ENCODE results near the gene APOBR. TPM values are rescaled to one million over a fixed set of nuclear protein-coding genes. Genes with fewer than 3 reads are reported as not detected.

The APOBR gene
- total and polyA plus RNA-seq, 2 of the 13 experiments (the other 11 are each of a cell fraction or from before 2014, with no cell fraction given): 0.03 TPM; not detected in 1

DNA sequence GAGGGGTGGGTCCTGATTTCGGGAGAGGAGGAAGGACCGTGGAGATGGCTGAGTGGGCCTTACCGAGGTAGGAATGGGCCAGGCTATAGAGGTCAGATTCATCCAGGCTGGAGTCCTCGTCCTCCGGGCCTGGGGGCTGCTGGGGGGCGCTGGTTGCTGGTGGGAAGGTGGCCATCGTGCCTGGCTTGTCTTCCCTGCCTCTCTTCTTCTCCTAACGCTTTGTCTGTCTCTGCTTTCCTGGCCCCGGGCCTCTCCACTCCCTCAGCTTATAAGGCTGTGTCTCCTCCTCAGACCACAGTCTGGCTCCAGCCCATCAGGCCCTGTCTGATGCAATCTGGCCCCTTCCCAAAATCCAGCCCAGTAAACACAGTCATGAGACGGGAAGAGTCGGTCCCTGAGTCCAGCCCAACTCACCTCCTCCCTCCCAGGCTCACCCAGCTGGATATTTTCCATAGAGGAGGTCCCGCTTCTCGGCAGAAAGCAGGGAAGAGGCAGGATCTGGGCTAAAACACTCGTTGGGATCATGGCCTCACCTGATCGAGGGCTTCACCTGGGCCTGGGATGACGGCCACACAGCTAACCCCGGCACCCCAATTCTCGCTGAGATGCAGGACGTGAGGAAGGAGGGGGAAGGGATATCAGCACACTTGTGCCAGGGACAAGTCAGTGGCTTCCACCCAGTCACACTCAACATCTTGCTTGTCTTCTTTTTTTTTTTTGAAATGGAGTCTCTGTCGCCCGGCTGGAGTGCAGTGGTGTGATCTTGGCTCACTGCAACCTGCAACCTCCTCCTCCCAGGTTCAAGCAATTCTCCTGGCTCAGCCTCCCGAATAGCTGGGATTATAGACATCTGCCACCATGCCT, 44.5 kb downstream of the APOBR start, which contains the start of gene NUPR1 (continued):
- no peak for TF ChIP-seq TBX3 (IDR thresholded peaks at IDR 0.05; ENCODE audit: borderline replicate concordance)
- no peak for TF ChIP-seq ZNF549 (CRISPR knock-in tag; IDR thresholded peaks at IDR 0.05)
- TF ChIP-seq, protein P1, sequence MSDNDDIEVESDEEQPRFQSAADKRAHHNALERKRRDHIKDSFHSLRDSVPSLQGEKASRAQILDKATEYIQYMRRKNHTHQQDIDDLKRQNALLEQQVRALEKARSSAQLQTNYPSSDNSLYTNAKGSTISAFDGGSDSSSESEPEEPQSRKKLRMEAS (IDR thresholded peaks at IDR 0.05): peak; percentile 60; the same call in 1 of the 2 replicates
- TF ChIP-seq, protein P2, sequence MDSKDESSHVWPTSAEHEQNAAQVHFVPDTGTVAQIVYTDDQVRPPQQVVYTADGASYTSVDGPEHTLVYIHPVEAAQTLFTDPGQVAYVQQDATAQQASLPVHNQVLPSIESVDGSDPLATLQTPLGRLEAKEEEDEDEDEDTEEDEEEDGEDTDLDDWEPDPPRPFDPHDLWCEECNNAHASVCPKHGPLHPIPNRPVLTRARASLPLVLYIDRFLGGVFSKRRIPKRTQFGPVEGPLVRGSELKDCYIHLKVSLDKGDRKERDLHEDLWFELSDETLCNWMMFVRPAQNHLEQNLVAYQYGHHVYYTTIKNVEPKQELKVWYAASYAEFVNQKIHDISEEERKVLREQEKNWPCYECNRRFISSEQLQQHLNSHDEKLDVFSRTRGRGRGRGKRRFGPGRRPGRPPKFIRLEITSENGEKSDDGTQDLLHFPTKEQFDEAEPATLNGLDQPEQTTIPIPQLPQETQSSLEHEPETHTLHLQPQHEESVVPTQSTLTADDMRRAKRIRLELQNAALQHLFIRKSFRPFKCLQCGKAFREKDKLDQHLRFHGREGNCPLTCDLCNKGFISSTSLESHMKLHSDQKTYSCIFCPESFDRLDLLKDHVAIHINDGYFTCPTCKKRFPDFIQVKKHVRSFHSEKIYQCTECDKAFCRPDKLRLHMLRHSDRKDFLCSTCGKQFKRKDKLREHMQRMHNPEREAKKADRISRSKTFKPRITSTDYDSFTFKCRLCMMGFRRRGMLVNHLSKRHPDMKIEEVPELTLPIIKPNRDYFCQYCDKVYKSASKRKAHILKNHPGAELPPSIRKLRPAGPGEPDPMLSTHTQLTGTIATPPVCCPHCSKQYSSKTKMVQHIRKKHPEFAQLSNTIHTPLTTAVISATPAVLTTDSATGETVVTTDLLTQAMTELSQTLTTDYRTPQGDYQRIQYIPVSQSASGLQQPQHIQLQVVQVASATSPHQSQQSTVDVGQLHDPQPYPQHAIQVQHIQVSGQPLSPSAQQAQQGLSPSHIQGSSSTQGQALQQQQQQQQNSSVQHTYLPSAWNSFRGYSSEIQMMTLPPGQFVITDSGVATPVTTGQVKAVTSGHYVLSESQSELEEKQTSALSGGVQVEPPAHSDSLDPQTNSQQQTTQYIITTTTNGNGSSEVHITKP (CRISPR knock-in tag; IDR thresholded peaks at IDR 0.05; ENCODE audit: low read depth): peak; percentile 44; the same call in 1 of the 2 replicates
- TF ChIP-seq HDAC2 (CRISPR knock-in tag; IDR thresholded peaks at IDR 0.05): no peak
- peak; percentile 28; the same call in 1 of the 2 replicates for TF ChIP-seq ZNF605 (CRISPR knock-in tag; IDR thresholded peaks at IDR 0.05)
- peak; percentile 52; the same call in 1 of the 2 replicates for TF ChIP-seq ZNF451 (CRISPR knock-in tag; IDR thresholded peaks at IDR 0.05)
- peak; percentile 54; the same call in 1 of the 2 replicates for TF ChIP-seq TBX2 (CRISPR knock-in tag; IDR thresholded peaks at IDR 0.05; ENCODE audit: borderline replicate concordance)
- TF ChIP-seq TARDBP (CRISPR knock-in tag; IDR thresholded peaks at IDR 0.05): peak; percentile 88
- no peak for TF ChIP-seq ZNF883 (CRISPR knock-in tag; IDR thresholded peaks at IDR 0.05; ENCODE audit: not compliant biosample characterization)
- TF ChIP-seq SMARCC2 (IDR thresholded peaks at IDR 0.05): no peak
- no peak for TF ChIP-seq NR1H2 (CRISPR knock-in tag; IDR thresholded peaks at IDR 0.05; ENCODE audit: borderline replicate concordance, low read depth)
- TF ChIP-seq HIVEP1 (CRISPR knock-in tag; IDR thresholded peaks at IDR 0.05): peak; percentile 75; the same call in 1 of the 2 replicates
- no peak for TF ChIP-seq SIX4 (CRISPR knock-in tag; IDR thresholded peaks at IDR 0.05)
- no peak; the same call in 1 of the 2 replicates for TF ChIP-seq ZNF563 (CRISPR knock-in tag; IDR thresholded peaks at IDR 0.05)
- no peak for TF ChIP-seq MAFF (IDR thresholded peaks at IDR 0.05; ENCODE audit: low read depth, low read length)
- no peak for TF ChIP-seq CSRNP2 (CRISPR knock-in tag; conservative IDR thresholded peaks at IDR 0.05; ENCODE audit: low read depth)
- TF ChIP-seq ZNF597 (CRISPR knock-in tag; IDR thresholded peaks at IDR 0.05): no peak
- TF ChIP-seq THYN1 (CRISPR knock-in tag; IDR thresholded peaks at IDR 0.05; ENCODE audit: borderline replicate concordance, low read depth): no peak
- 0 out of 2 replicates have a peak, but pooled peaks have one; percentile 32 for TF ChIP-seq MYC (CRISPR knock-in tag; IDR thresholded peaks at IDR 0.05; ENCODE audit: borderline replicate concordance)
- TF ChIP-seq NR2F2 (IDR thresholded peaks at IDR 0.05; ENCODE audit: borderline replicate concordance, low read depth): no peak
- peak; percentile 74 for TF ChIP-seq SALL1 (CRISPR knock-in tag; IDR thresholded peaks at IDR 0.05)
- no peak for TF ChIP-seq MEIS2 (CRISPR knock-in tag; IDR thresholded peaks at IDR 0.05)
- TF ChIP-seq NFIB (CRISPR knock-in tag; IDR thresholded peaks at IDR 0.05; ENCODE audit: borderline replicate concordance): no peak

Measured in HepG2 (cell line).